ACC112 (cell line): ENCODE results near the gene KIAA0586.
"Not testable (repeated sequence)": the region's sequence is repeated elsewhere in the genome, so short reads cannot be mapped to it uniquely, and the experiment has no call there.

Source experiments
- H2AFZ ChIP-seq: fragments of 200-600 bp; sonication (generic); one replicate; pipeline ENCODE4 v1.6.0; 2017; ENCODE audit warnings: antibody characterized with exemption, low read length; ENCODE audit not compliant: unreplicated experiment
- H3K27ac ChIP-seq: fragments of 200-600 bp; sonication (generic); 2 replicates; pipeline ENCODE4 v1.5.1; 2014; ENCODE audit warnings: low read depth, mild to moderate bottlenecking, antibody characterized with exemption, low read length, moderate library complexity
- H3K27me3 ChIP-seq: fragments of 200-600 bp; sonication (generic); 2 replicates; pipeline ENCODE4 v1.6.1; 2014; ENCODE audit warnings: mild to moderate bottlenecking, antibody characterized with exemption, low read length, moderate library complexity, mixed read lengths; ENCODE audit not compliant: insufficient read depth
- H3K36me3 ChIP-seq: fragments of 200-600 bp; sonication (generic); 2 replicates; pipeline ENCODE4 v1.6.1; 2016; ENCODE audit warnings: mild to moderate bottlenecking, antibody characterized with exemption, low read length, moderate library complexity, mixed read lengths; ENCODE audit not compliant: insufficient read depth
- H3K4me1 ChIP-seq: fragments of 200-600 bp; sonication (generic); one replicate; pipeline ENCODE4 v1.6.1; 2016; ENCODE audit warnings: low read length, mixed read lengths; ENCODE audit not compliant: insufficient read depth, unreplicated experiment, control insufficient read depth
- H3K4me3 ChIP-seq: fragments of 200-600 bp; sonication (generic); 2 replicates; pipeline ENCODE4 v1.5.1; 2014; ENCODE audit warnings: mild to moderate bottlenecking, low read depth, low read length
- H3K79me2 ChIP-seq: fragments of 200-600 bp; sonication (generic); one replicate; pipeline ENCODE4 v1.6.0; 2016; ENCODE audit warnings: low read length; ENCODE audit not compliant: control insufficient read depth, unreplicated experiment, insufficient read depth

KIAA0586 gene

GRCh38 chr14:58566979-58567378, 139.5 kb downstream of the KIAA0586 start:
- no peak overlapping the region for H3K4me3 ChIP-seq

GRCh38 chr14:58568322-58568721, 140.8 kb downstream of the KIAA0586 start:
- H3K4me1 ChIP-seq, result no peaks in the 10 kb centered on the region
- H2AFZ ChIP-seq, result no peak overlapping the region
- no peak overlapping the region for H3K4me3 ChIP-seq
- no peak overlapping the region for H3K27ac ChIP-seq
- H3K79me2 ChIP-seq, result no peaks in the 10 kb centered on the region
- no peaks in the 10 kb centered on the region for H3K36me3 ChIP-seq
- no peaks in the 10 kb centered on the region for H3K27me3 ChIP-seq

More at GRCh38 chr14:58566979-58567378, 139.5 kb downstream of the KIAA0586 start:
- Histone ChIP-seq H3K27me3 (no peaks in the 10 kb centered on the region), H3K27ac (no peak overlapping the region), H3K4me1 (no peaks in the 10 kb centered on the region), H3K36me3 (no peaks in the 10 kb centered on the region), H2AFZ (no peak overlapping the region), H3K79me2 (no peaks in the 10 kb centered on the region)

- H2AFZ ChIP-seq, result no peak overlapping the region
These were observed 143.7 kb downstream of the KIAA0586 start for GRCh38 chr14:58571256-58571655.

GRCh38 chr14:58571769-58572472, 144.4 kb downstream of the KIAA0586 start:
- Histone ChIP-seq H3K4me3 (no peak overlapping the region), H3K79me2 (no peaks in the 10 kb centered on the region), H3K27ac (no peak overlapping the region), H2AFZ (no peak overlapping the region), H3K4me1 (no peaks in the 10 kb centered on the region), H3K36me3 (no peaks in the 10 kb centered on the region), H3K27me3 (no peaks in the 10 kb centered on the region)

More at GRCh38 chr14:58571256-58571655, 143.7 kb downstream of the KIAA0586 start:
- Histone ChIP-seq H3K79me2 (no peaks in the 10 kb centered on the region), H3K27ac (no peak overlapping the region), H3K27me3 (no peaks in the 10 kb centered on the region), H3K36me3 (no peaks in the 10 kb centered on the region), H3K4me1 (no peaks in the 10 kb centered on the region), H3K4me3 (no peak overlapping the region)

- Histone ChIP-seq H3K4me3 (no peak overlapping the region), H3K36me3 (no peaks in the 10 kb centered on the region), H3K27me3 (no peaks in the 10 kb centered on the region), H2AFZ (no peak overlapping the region), H3K4me1 (no peaks in the 10 kb centered on the region), H3K27ac (no peak overlapping the region), H3K79me2 (no peaks in the 10 kb centered on the region)
These were observed 144.9 kb downstream of the KIAA0586 start for GRCh38 chr14:58572473-58572853.

- Histone ChIP-seq H3K27me3 (no peaks in the 10 kb centered on the region), H3K36me3 (no peaks in the 10 kb centered on the region), H3K79me2 (no peaks in the 10 kb centered on the region), H3K27ac (no peak overlapping the region), H3K4me3 (no peak overlapping the region), H2AFZ (no peak overlapping the region), H3K4me1 (no peaks in the 10 kb centered on the region)
These were observed 145.3 kb downstream of the KIAA0586 start for GRCh38 chr14:58572863-58573262.

- no peaks in the 10 kb centered on the region for H3K27me3 ChIP-seq
- no peaks in the 10 kb centered on the region for H3K79me2 ChIP-seq
- no peaks in the 10 kb centered on the region for H3K36me3 ChIP-seq
- no peak overlapping the region for H3K27ac ChIP-seq
- H3K4me1 ChIP-seq, result no peaks in the 10 kb centered on the region
- H3K4me3 ChIP-seq, result no peak overlapping the region
- no peak overlapping the region for H2AFZ ChIP-seq
These were observed 147.1 kb downstream of the KIAA0586 start for GRCh38 chr14:58574623-58575022.

- Histone ChIP-seq H3K27me3 (no peaks in the 10 kb centered on the region), H3K36me3 (no peaks in the 10 kb centered on the region)
These were observed 148.4 kb downstream of the KIAA0586 start for GRCh38 chr14:58575956-58576355.

GRCh38 chr14:58580035-58580434, 152.5 kb downstream of the KIAA0586 start:
- not testable (repeated sequence) for H2AFZ ChIP-seq, H3K79me2 ChIP-seq, H3K4me1 ChIP-seq, H3K36me3 ChIP-seq, H3K4me3 ChIP-seq, H3K27ac ChIP-seq, H3K27me3 ChIP-seq

More at GRCh38 chr14:58575956-58576355, 148.4 kb downstream of the KIAA0586 start:
- no peaks in the 10 kb centered on the region for H3K4me1 ChIP-seq
- no peak overlapping the region for H3K27ac ChIP-seq
- H3K79me2 ChIP-seq, result no peaks in the 10 kb centered on the region
- no peak overlapping the region for H2AFZ ChIP-seq
- no peak overlapping the region for H3K4me3 ChIP-seq

GRCh38 chr14:58581389-58581788, 153.9 kb downstream of the KIAA0586 start:
- not testable (repeated sequence) for H3K4me3 ChIP-seq, H3K4me1 ChIP-seq, H3K36me3 ChIP-seq, H2AFZ ChIP-seq, H3K27me3 ChIP-seq, H3K27ac ChIP-seq, H3K79me2 ChIP-seq

GRCh38 chr14:58584383-58584782, 156.9 kb downstream of the KIAA0586 start:
- Histone ChIP-seq H3K36me3 (no peaks in the 10 kb centered on the region), H3K27me3 (peaks cover 4% of the 10 kb centered on the region; the same call in 1 of the 2 replicates), H2AFZ (no peak overlapping the region), H3K4me1 (no peaks in the 10 kb centered on the region), H3K79me2 (no peaks in the 10 kb centered on the region), H3K4me3 (no peak overlapping the region), H3K27ac (no peak overlapping the region)
